Cerebellar cortex (tissue), 1 donor: ENCODE results near the gene GPR108.
"Not testable (repeated sequence)": the region's sequence is repeated elsewhere in the genome, so short reads cannot be mapped to it uniquely, and the experiment has no call there.

Experiments
- DNase-seq: peaks from one replicate; pipeline ENCODE4 v3.0.0-alpha.2; 2015; ENCODE audit warnings: low spot score

The GPR108 gene

GRCh38 chr19:6720369-6721137 is 16.8 kb downstream of the GPR108 start, which contains the start of gene C3:
C3 (minus strand) TSS chr19:6720650; CDS start chr19:6720589, 61 bp downstream.
- no peak for DNase-seq

GRCh38 chr19:6719992-6720368 is 17.4 kb downstream of the GPR108 start:
- no peak for DNase-seq

DNA sequence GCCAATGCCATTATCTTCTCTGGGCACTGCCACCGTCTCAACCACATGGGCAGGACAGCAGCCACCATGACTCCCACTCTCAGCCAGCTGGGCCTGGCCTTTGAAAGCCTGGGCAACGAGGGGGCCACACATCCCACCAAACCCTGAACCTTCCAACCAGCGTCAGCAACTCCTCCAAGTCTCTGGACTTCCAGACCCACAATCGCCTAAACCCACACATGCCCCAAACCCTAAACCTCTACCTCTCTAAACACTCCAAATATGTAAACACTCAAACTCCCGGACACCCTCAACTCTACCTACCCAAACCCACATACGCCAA is 17.9 kb downstream of the GPR108 start:
- no peak for DNase-seq

- no peak for DNase-seq
Measured at GRCh38 chr19:6718741-6719539, 18.4 kb downstream of the GPR108 start.

DNA sequence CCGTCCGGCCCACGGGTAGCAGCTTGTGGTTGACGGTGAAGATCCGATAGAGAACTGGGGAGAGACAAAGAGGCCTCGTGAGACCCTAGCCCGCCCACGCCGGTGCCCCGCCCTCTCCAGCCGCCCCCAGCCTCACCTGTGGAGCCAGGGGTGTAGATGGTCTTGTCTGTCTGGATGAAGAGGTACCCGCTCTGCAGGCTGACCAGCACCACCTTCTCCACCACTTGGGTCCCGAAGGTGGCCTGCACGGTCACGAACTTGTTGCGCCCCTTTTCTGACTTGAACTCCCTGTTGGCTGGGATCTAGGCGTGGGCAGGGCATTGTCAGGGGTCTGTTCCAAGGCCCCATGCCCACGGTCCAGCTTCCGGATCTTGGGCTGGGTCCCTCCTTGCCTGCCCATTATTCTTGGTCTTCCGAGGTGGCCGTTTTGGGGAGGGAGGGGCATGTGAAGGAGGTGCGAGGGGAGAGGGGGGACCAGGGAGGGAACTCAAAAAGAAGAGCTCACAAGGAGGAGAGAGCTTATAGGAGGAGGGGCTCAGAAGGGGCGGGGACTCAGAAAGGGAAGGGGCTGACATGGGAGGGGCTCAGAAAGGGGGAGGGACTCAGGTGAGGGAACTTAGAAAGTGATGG is 19.2 kb downstream of the GPR108 start:
- no peak for DNase-seq

- DNase-seq: no peak
Measured at GRCh38 chr19:6717441-6717971, 19.9 kb downstream of the GPR108 start.

- no peak for DNase-seq
Measured at GRCh38 chr19:6717036-6717435, 20.3 kb downstream of the GPR108 start.

GRCh38 chr19:6716610-6716970 is 20.8 kb downstream of the GPR108 start:
- no peak for DNase-seq

DNA sequence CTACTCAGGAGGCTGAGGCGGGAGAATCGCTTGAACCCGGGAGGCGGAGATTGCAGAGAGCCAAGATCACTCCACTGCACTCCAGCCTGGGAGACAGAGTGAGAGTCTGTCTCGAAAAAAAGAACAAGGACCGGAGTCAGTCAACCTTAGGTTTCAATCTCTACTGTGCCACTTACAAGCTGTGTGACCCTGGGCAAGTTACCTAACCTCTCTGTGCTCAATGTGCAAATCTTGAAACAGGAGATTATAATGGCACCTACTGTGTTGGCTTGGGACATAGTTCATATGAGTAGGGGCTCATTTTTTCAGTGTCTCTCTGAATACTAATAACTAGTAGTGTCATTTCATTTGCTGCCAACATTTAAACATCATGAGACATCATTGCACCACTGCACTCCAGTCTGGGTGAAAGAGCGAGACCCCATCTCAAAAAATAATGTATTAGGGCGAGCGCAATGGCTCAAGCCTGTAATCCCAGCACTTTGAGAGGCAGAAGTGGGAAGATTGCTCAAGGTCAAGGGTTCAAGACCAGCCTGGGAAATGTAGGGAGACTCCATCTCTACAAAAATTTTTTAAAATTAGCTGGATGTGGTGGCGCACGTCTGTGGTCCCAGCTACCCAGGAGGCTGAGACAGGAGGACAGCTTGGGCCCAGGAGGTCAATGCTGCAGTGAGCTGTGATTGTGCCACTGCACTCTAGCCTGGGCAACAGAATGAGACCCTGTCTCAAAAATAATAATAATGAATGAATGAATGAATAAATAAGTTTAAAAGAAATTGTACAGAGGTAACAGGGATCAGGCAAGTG is 22.4 kb downstream of the GPR108 start:
- DNase-seq: no peak

DNA sequence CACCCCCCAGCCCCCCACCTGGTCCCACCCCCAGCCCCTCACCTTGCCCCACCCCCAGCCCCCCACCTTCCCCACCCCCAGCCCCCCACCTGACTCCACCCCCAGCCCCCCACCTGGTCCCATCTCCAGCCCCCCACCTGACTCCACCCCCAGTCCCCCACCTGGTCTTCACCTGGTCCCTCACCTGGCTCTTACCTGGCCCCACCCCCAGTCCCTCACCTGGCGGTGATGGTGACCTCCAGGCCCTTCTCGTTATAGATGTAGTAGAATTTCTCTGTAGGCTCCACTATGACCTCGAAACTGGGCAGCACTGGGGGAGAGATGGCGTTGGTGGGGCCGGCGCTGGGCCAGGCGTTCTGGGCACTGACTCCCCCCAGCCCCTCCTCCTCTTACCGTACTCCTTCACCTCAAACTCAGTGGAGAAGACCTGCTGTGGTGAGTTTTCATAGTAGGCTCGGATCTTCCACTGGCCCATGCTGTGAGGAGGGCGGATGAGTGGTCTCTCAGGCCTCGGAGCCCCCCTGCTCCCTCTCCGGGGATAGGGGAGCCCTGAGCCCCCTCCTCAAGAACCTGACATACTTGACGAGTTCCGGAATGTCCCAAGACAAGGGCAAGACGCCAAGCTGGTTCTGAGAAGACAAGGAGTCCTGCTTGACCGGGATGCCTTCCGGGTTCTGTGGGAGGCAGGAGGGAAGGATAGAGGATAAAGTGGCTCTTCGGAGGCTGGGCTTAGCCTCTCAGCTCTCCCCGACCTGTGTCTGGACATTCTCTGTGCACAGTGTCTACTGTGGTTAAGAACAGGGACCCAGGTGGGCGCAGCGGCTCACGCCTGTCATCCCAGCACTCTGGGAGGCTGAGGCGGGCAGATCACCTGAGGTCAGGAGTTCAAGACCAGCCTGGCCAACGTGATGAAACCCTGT is 23.3 kb downstream of the GPR108 start:
- DNase-seq: no peak

GRCh38 chr19:6712692-6713670 is 24.4 kb downstream of the GPR108 start:
- no peak for DNase-seq

DNA sequence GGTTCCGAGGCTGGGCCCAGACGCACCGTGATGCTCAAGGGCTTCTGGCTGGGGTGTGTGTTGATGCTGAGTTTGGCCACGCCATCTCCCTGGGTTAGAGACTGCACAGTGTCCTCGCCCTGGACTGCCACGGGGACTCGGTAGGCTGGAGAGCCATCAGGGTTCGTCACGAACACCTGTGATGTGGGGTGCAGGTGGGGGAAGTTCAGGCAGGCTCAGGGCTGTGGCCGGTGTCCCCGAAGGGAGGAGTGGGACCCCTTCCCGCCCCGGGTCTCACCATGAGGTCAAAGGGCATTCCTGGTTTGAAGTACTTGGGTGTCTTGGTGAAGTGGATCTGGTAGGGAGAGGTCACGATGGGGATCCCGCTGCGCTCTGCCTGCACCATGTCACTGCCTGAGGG is 25.1 kb downstream of the GPR108 start:
- DNase-seq: no peak

DNA sequence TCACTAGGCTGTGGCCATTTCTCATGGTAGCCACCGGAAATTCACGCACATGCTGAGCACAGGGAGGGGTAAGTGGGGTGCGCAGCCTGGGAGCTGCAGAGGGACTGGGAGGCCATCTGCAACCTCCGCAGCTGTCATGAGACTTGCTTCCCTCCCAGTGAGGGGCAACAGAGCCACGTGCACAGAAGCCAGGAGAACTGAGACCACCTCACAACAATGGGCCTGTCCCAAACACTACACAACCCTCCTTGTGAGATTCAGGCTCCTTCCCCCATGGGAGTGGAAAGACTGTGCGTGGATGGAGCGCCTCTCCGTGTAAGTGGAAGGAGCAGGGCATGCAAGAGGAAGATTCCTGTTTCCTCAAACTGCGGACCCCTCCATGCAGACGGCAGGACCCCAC is 25.8 kb downstream of the GPR108 start:
- no peak for DNase-seq

GRCh38 chr19:6711078-6711361 is 26.4 kb downstream of the GPR108 start:
- DNase-seq: no peak

- DNase-seq: no peak
Measured at GRCh38 chr19:6710273-6711077, 26.9 kb downstream of the GPR108 start.

DNA sequence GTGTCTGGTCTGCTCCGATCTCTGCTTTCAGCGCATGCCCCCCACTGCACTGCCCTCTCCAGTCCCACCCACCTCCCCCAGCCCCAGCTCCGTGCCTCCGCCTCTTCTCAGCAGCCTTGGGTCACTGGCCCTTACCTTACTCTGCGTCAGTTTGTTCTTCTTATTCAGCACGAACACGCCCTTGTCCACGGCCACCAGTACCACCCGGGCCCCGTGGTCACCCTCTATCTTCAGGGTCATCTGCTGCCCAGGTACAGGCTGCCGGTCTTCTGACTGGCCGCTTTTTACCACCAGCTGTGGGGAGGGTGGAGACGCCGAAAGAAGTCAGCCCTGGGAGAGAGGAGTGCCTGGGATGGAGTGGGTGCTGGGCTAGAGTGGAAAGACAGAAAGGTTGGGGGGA is 27.8 kb downstream of the GPR108 start:
- no peak for DNase-seq

DNA sequence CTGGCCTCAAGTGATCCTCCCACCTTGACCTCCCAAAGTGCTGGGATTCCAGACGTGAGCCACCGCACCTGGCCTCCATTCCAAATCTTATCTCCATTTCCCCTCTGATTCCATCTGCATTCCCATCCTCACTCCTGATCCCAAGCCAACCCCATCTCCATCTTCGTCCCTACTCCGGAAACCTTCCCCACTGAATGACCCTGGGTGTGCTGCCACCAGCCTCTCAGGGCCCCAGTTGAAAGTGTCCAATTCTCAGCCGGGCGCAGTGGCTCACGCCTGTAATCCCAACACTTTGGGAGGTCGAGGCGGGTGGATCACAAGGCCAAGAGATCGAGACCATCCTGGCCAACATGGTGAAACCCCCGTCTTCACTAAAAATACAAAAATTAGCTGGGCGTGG is 28.5 kb downstream of the GPR108 start:
- DNase-seq: not testable (repeated sequence)

DNA sequence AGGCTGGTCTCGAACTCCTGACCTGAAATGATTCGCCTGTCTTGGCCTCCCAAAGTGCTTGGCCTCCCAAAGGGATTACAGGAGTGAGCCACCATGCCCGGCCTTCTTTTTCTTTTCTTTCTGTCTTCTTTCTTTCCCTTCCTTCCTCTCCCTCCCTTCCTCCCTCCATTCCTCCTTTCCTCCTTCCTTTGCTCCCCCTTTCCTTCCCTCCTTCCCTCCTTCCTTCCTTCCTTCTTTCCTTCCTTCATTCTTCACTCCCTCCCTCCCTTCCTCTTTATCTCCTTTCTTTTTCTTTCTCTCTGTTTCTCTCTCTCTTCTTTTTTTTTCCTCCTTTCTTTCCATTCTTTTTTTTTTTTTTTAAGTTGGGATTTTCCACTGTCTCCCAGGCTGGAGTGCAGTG is 29.0 kb downstream of the GPR108 start:
- DNase-seq: no peak

DNA sequence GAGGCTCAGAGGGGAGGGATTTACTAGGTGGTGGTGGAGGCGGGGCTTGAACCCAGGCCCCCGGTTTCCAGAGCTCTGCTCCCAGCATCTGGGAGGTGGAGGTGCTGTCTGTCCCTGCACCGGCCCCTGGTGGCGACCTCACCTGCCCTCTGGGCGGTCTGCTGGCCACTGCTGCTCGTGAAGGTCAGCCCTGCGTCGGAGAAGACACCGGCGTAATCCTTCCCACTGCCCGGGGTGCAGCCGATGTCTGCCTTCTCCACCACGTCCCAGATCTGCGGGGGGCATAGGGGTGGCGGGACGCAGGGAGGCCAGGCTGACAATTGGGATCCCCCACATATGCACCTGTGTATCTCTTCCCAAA is 29.7 kb downstream of the GPR108 start:
- DNase-seq: no peak
